Endothelial cell of umbilical vein (primary cell): ENCODE measurements around the gene MLIP. TPM values are rescaled to one million over a fixed set of nuclear protein-coding genes. Genes with fewer than 3 reads are reported as not detected.

Experiments
- BruUV-seq: library from RNA; stranded (reverse); fragments of 400-500 nt; replicated peaks from 2 replicates; lab custom pipeline; 2021; lab: Mats Ljungman, UMichigan
- CTCF ChIA-PET: fragments of 300-600, 350-600 bp; sonication (Branson Sonifier 250); formaldehyde crosslinking; loops from one replicate; lab custom pipeline; 2021; ENCODE audit warnings: antibody characterized with exemption, inconsistent platforms; lab: Charles Lee
- POLR2A ChIA-PET: fragments of 300-600, 350-600 bp; sonication (Branson Sonifier 250); formaldehyde crosslinking; loops from one replicate; lab custom pipeline; 2021; ENCODE audit warnings: antibody characterized with exemption, inconsistent platforms; lab: Charles Lee
- DNase-seq: peaks from one replicate; pipeline ENCODE4 v3.0.0-alpha.2; 2011; ENCODE audit warnings: low read depth, low spot score
- FAIRE-seq: peaks from 2 replicates; lab custom pipeline; 2011; peaks lifted over from hg19 to GRCh38; lab: Jason Lieb, UNC
- H2AFZ ChIP-seq: 2 replicates; pipeline ENCODE4 v1.6.0; 2012; ENCODE audit warnings: low read depth, low read length, control low read depth, inconsistent platforms
- H3K27ac ChIP-seq: 2 replicates; pipeline ENCODE4 v1.5.1; 2011; ENCODE audit warnings: low read depth, mild to moderate bottlenecking, control low read depth, low read length, moderate library complexity; ENCODE audit not compliant: insufficient read depth
- H3K27me3 ChIP-seq, 2 experiments: 2 replicates each; pipeline versions ENCODE4 v1.6.0 to v1.6.1; 2011; ENCODE audit warnings: low read length in 2 of 2, mixed read lengths in 1 of 2; ENCODE audit not compliant: control insufficient read depth in 2 of 2, insufficient read depth in 2 of 2
- H3K36me3 ChIP-seq, 2 experiments: 2 replicates in 1 of 2; 3 replicates in 1 of 2; pipeline ENCODE4 v1.5.1; 2011; ENCODE audit warnings: low read length in 2 of 2, mild to moderate bottlenecking in 1 of 2, moderate library complexity in 1 of 2; ENCODE audit not compliant: control insufficient read depth in 2 of 2, insufficient read depth in 2 of 2; ENCODE audit errors: extremely low read depth in 1 of 2
- H3K4me1 ChIP-seq: 3 replicates; pipeline ENCODE4 v1.5.1; 2011; ENCODE audit warnings: mild to moderate bottlenecking, low read length; ENCODE audit not compliant: control insufficient read depth, insufficient read depth; ENCODE audit errors: extremely low read depth
- H3K4me2 ChIP-seq: 2 replicates; pipeline ENCODE4 v1.6.1; 2011; ENCODE audit warnings: low read length, control low read depth, mixed read lengths; ENCODE audit not compliant: insufficient read depth
- H3K4me3 ChIP-seq, 3 experiments: fragments of 200-600 bp in 1 of 3; sonication (generic), shearing (Covaris generic) in 1 of 3; replicated peaks in 1 of 3; 2 replicates each; pipeline ENCODE4 v1.5.1; 2011 to 2016; ENCODE audit warnings: control low read depth in 3 of 3, low read length in 3 of 3, mild to moderate bottlenecking in 2 of 3, inconsistent platforms in 1 of 3, low read depth in 1 of 3, moderate library complexity in 1 of 3; ENCODE audit not compliant: insufficient read depth in 1 of 3
- H3K79me2 ChIP-seq: 2 replicates; pipeline ENCODE4 v1.6.0; 2012; ENCODE audit warnings: low read length, inconsistent platforms; ENCODE audit not compliant: control insufficient read depth, insufficient read depth
- H3K9ac ChIP-seq: replicated peaks from 2 replicates; pipeline ENCODE3; 2011; ENCODE audit warnings: low read length, control low read depth; ENCODE audit not compliant: insufficient read depth; ENCODE audit errors: extremely low read depth
- H3K9me1 ChIP-seq: replicated peaks from 3 replicates; pipeline ENCODE4 v1.6.0; 2011; ENCODE audit warnings: mild to moderate bottlenecking, low read length; ENCODE audit not compliant: control insufficient read depth, insufficient read depth; ENCODE audit errors: extremely low read depth
- H3K9me3 ChIP-seq: replicated peaks from 2 replicates; pipeline ENCODE4 v1.5.1; 2012; ENCODE audit warnings: low read length, inconsistent platforms; ENCODE audit not compliant: control insufficient read depth, insufficient read depth
- H4K20me1 ChIP-seq: replicated peaks from 2 replicates; pipeline ENCODE3; 2011; ENCODE audit warnings: mild to moderate bottlenecking, low read length; ENCODE audit not compliant: control insufficient read depth, insufficient read depth; ENCODE audit errors: extremely low read depth
- CTCF ChIP-seq, 2 donors: IDR thresholded peaks; 1 replicate in 1 of 2; 2 replicates in 1 of 2; pipeline ENCODE4 v1.5.1; 2011; ENCODE audit warnings: low read length in 2 of 2, mild to moderate bottlenecking in 2 of 2, moderate library complexity in 2 of 2, control low read depth in 1 of 2, inconsistent platforms in 1 of 2, low read depth in 1 of 2; ENCODE audit not compliant: insufficient read depth in 1 of 2; ENCODE audit errors: extremely low read depth in 1 of 2
- EZH2 ChIP-seq: IDR thresholded peaks from 2 replicates; pipeline ENCODE4 v1.6.1; 2012; ENCODE audit warnings: borderline replicate concordance, low read depth, mild to moderate bottlenecking, moderate library complexity, low read length, inconsistent platforms; ENCODE audit not compliant: severe bottlenecking
- FOS ChIP-seq: IDR thresholded peaks from 2 replicates; pipeline ENCODE4 v1.6.1; 2011; ENCODE audit warnings: mild to moderate bottlenecking, low read length, moderate library complexity, borderline replicate concordance; ENCODE audit not compliant: insufficient read depth
- GATA2 ChIP-seq: IDR thresholded peaks from 2 replicates; pipeline ENCODE4 v1.7.0; 2011; ENCODE audit warnings: low read depth, mild to moderate bottlenecking, moderate library complexity, mixed read lengths, low read length; ENCODE audit not compliant: insufficient read length, insufficient read depth
- MYC ChIP-seq: IDR thresholded peaks from one replicate; pipeline ENCODE4 v1.6.1; 2011; ENCODE audit warnings: mild to moderate bottlenecking, low read depth, low read length
- POLR2A ChIP-seq: IDR thresholded peaks from 2 replicates; pipeline ENCODE4 v1.6.1; 2012; ENCODE audit warnings: low read depth, mild to moderate bottlenecking, control low read depth, low read length
- dilution Hi-C: fragments of 300-500 bp; cut with MboI; formaldehyde crosslinking; loops from one replicate; pipeline ENCODE4 v1.15.0; 2019; ENCODE audit warnings: low sequenced_read_pairs; ENCODE audit not compliant: extremely low pct_ligation_motif_present
- intact Hi-C: fragments of 100-400 bp; cut with micrococcal nuclease; formaldehyde crosslinking; loops from one replicate; pipeline ENCODE4 v1.10.0; 2022
- polyA plus RNA-seq, 4 experiments: library from polyadenylated mRNA; depleted of rRNA in 3 of 4; stranded (reverse) in 3 of 4; unstranded in 1 of 4; fragments of >200 nt; gene quantifications; 2 replicates each; pipeline versions ENCODE4 v1.2.1 to v1.2.3, GENCODE V29; 2011 to 2012; ENCODE audit warnings: missing spikeins in 1 of 4
- total RNA-seq: library from RNA; stranded (reverse); gene quantifications from 2 replicates; pipeline ENCODE4 v1.2.3, GENCODE V29; 2021
- TF ChIP-seq, protein P1 (sequence below): IDR thresholded peaks from 2 replicates; pipeline ENCODE4 v1.6.1; 2011; ENCODE audit not compliant: insufficient read depth, insufficient read length

Gene MLIP
- total and polyA plus RNA-seq, 2 donors (not counting 3 experiments of a cell fraction or from before 2014, with no cell fraction given), result 4.1 to 11.6 TPM

GRCh38 chr6:54196905-54197304 lies 85.7 kb downstream of the MLIP start:
- Histone ChIP-seq H4K20me1 (no peaks in the 10 kb centered on the region), H3K27me3 (no peaks in the 10 kb centered on the region), H3K4me3 (no peak overlapping the region), H3K9ac (no peak overlapping the region), H3K27ac (no peak overlapping the region), H2AFZ (no peak overlapping the region), H3K9me1 (no peaks in the 10 kb centered on the region), H3K4me1 (peaks cover 25% of the 10 kb centered on the region), H3K4me2 (no peak overlapping the region), H3K79me2 (no peaks in the 10 kb centered on the region), H3K9me3 (no peaks in the 10 kb centered on the region), H3K36me3 (no peaks in the 10 kb centered on the region)
- BruUV-seq, result no TSS peak
- POLR2A ChIA-PET, result no interaction called here
- no peak for TF ChIP-seq CTCF (IDR thresholded peaks at IDR 0.05; ENCODE audit: extremely low read depth in 1 of 2, insufficient read depth in 1 of 2, low read depth in 1 of 2, low read length in 2 of 2)
- TF ChIP-seq MYC, result no peak
- no peak for TF ChIP-seq FOS
- dilution Hi-C loops, result no loop called here
- intact Hi-C loops, result no loop called here
- CTCF ChIA-PET, result no interaction called here
- DNase-seq, result no peak
- FAIRE-seq, result no peak

DNA sequence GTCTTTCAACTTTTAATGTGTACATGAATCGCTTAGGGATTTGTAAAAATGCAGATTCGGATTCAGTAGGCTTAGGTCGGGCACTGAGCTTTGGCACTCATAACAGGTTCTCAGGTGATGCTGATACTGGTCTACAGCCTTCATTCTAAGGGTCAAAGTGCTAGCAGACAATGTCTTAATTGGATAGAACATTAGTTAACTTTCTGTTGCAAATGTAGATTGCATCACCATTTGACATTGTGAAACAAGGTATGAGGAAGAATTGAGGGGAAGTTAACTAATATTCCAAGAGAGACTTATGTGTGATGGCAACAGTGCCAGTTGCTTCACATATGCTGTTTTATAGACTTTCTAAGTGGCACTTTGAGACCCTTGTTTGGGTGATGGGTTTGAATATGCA lies 86.9 kb downstream of the MLIP start:
- FAIRE-seq (no peak), DNase-seq (no peak)
- Histone ChIP-seq H3K4me3 (no peak overlapping the region), H2AFZ (no peak overlapping the region), H3K36me3 (no peaks in the 10 kb centered on the region), H3K27ac (no peak overlapping the region), H3K4me2 (no peak overlapping the region), H4K20me1 (no peaks in the 10 kb centered on the region), H3K9me1 (no peaks in the 10 kb centered on the region), H3K9ac (no peak overlapping the region), H3K9me3 (no peaks in the 10 kb centered on the region), H3K79me2 (no peaks in the 10 kb centered on the region), H3K4me1 (peaks cover 16% of the 10 kb centered on the region), H3K27me3 (no peaks in the 10 kb centered on the region)
- CTCF ChIA-PET, result no interaction called here
- intact Hi-C loops, result no loop called here
- POLR2A ChIA-PET, result no interaction called here
- TF ChIP-seq GATA2 (no peak), EZH2 (no peak), CTCF (IDR thresholded peaks at IDR 0.05; ENCODE audit: extremely low read depth in 1 of 2, insufficient read depth in 1 of 2, low read depth in 1 of 2, low read length in 2 of 2) (no peak), MYC (no peak), POLR2A (no peak)
- TF ChIP-seq, protein P1, sequence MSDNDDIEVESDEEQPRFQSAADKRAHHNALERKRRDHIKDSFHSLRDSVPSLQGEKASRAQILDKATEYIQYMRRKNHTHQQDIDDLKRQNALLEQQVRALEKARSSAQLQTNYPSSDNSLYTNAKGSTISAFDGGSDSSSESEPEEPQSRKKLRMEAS, result no peak
- dilution Hi-C loops, result no loop called here
- no TSS peak for BruUV-seq
